Activated naive CD4-positive, alpha-beta T cell treated with Interleukin-2 at 50 U/mL for 16 hours (primary cell): ENCODE data around the gene C1orf198.

Experiments used
- DNase-seq: peaks from one replicate; pipeline ENCODE4 v3.0.0-alpha.2; 2020

C1orf198 gene, protein sequence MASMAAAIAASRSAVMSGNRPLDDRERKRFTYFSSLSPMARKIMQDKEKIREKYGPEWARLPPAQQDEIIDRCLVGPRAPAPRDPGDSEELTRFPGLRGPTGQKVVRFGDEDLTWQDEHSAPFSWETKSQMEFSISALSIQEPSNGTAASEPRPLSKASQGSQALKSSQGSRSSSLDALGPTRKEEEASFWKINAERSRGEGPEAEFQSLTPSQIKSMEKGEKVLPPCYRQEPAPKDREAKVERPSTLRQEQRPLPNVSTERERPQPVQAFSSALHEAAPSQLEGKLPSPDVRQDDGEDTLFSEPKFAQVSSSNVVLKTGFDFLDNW

DNA sequence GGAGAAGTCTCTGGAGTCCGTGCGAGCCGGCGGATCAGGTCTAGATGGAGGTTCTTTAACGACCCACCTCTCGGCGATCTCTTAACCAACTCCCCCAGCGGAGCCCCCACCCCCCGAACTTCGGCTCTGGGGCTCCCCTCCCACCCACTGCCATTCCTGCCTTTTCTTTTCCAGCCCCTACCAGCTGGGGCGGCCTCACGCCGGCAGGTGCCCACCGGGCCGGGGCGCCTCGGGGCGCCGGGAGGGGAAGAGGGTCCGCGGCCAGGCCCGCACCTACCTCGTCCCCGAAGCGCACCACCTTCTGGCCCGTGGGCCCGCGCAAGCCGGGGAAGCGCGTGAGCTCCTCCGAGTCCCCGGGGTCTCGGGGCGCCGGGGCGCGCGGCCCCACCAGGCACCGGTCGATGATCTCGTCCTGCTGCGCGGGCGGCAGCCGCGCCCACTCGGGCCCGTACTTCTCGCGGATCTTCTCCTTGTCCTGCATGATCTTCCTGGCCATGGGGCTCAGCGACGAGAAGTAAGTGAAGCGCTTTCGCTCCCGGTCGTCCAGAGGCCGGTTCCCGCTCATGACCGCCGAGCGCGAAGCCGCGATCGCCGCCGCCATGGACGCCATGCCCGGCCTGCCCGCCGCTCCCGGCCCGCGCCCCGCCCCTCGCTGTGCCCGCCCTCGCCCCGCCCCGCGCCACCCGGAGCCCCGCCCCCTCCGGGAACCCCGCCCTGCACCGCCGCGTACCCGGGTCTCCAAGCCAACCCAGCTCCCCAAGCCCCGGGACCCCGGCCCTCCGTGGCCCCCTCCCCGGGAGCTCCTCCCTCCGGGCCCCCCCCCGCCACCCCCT lies at the start of gene C1orf198:
C1orf198 (minus strand) TSS at position 619 of the 833 bp plus-strand sequence; CDS start at position 610, 9 bp downstream.
- peak; percentile 78 for DNase-seq

DNA sequence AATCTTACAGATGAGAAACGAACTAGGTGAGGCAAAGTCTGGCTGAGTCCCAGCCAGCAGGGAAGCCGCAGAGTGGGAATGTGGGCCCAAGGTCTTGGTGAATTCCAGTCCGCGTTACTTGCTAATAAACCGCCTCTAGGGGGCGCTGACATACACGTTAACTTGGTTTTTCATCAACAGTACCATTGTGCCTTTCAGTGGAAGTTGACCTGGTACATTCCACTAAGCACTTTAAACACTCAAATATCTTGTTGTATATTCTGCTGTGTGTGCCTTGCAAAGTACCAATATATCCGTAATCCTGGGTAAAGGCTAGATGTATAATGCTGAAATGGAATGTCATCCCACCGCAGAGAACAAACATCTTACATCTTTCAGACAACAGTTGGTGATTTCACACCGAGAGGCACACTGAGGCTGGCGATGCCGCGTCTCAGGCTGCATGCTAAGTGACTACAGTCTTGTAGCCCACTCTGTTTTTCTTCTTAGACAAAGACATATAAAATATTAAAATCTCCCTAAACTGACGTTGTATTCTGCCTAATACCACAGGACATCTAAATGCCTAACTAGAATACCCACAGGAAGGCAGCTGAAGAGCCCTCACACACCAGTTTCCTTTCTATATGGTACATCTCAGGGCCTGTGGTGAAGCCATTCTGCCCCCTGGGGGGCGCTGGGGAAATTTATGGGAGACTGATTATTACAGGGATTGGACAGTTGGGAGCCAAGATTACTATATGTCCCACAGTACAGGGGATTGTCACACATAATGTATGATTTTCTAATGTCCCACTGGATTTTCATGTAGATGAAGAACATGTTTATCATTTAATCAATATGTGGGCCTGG lies 49.2 kb upstream of the C1orf198 start:
- peak; percentile 69 for DNase-seq

DNA sequence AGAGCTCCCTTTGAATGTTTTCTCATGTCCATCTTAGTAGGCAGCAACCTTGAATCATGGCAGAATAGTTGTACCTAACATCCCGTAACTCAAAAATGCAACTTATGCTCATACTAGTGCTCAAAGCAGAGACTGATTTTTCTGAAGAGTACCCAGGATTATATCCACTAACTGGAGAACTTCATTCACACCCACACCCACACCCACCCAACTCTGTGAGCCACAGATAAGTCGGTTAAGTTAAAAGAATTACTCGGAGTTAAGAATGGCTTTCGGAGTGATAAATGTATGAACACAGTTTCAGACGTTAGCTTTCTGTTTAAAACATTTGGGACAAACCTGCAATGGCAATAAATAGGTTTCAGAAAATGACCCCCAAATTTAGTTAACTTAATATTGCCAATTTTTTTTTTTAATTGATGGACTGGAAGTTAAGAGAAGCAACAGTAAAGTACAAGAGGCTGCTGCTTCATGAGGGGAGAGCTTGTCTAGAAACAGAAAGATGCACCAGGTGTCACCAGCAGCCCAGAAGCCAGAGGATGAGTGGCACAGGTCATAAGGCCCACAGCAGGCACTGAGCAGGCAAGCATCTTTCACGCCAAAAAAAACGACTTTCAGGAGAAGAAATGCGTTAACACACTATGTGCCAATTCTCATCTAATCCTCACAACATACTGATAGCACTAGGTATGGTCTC lies 48.4 kb upstream of the C1orf198 start:
- DNase-seq: no peak

DNA sequence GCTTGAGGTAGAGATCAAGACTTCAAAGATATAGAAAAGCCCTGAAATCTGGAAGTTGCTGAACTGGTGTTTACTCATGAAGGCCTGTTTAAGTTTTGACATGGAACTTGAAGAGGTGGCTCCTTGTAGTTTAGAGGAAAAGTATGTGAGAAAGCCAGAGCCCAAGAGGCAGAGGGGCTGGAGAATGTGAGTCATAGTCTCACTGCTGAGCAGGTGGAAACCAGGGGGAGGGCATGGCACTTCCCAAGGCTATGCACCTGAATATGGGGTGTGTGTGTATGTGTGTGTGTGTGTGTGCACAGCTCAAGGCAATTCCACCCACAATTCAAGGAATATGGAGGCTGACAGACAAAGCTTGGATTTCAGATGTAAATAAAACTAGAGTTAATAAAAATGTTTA lies 46.8 kb upstream of the C1orf198 start:
- no peak for DNase-seq

DNA sequence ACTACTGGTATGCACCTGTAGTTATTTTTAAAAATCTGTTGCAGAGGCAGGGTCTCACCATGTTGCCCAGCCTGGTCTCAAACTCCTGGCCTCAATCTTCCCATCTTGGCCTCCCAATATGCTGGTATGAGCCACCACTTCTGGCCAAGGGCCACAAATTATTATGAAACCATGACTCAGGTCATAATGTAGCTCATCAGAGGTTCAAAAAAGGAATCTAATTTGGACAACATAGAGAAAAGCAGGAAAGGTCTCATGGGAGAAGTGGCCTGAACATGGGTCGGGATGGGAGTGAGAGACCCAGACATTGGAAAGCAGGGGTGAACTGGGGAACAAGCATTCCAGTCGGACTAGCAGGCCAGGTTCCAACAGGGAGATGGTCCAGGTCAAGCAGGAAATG lies 45.2 kb upstream of the C1orf198 start:
- DNase-seq: no peak

DNA sequence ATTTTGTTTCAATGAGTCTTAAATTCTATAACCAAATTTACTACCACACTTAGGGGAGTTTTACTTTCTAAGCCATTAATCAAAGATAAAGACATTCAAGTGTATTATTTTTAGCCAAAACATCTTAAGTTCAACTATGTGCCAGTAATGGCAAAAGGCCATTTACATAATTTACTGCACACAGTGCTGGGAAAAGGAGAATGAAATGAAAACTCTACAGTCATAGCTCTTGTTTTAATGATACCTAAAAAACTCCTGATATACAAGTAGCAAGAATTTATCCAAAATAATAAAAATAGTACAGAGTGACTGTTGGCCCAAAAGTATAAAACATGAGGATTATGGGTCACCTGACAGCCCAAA lies 42.4 kb upstream of the C1orf198 start:
- DNase-seq: no peak

DNA sequence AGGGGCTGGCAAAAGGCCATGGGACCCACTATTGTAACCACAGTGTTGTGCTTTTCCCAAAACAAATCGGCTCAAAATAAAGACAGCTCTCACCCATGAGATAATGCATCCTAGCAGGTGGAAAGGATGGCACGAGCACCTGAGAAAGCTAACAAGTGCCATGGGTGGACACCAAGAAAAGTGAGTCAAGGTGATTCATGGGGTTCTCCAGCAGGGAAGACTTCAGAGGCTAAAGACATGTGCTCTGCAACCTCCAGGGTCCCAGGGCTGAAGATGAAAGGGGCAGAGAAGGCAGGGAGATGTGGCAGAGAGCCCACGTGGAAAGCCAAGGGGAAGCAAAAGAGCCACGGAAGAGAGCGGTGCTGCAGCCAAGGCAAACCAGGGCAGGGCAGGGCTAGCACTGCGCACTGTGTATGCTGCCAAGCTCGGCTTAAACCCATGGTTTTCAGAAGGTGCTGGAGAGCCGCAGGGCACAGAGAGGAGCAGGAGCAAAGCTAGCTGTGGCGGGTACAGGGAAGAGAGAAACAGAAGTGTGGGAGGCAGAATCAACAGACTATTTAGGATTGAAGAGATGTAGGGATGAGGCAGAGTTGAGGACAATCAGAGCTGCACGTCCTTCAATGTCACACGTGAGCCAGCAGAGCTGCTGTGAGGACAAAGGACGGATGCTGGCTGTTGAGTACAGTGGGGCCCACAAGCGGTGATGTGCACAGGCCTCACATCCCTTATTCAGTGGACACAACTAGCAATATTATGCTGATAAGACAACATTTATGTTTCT lies 41.8 kb upstream of the C1orf198 start:
- no peak for DNase-seq

DNA sequence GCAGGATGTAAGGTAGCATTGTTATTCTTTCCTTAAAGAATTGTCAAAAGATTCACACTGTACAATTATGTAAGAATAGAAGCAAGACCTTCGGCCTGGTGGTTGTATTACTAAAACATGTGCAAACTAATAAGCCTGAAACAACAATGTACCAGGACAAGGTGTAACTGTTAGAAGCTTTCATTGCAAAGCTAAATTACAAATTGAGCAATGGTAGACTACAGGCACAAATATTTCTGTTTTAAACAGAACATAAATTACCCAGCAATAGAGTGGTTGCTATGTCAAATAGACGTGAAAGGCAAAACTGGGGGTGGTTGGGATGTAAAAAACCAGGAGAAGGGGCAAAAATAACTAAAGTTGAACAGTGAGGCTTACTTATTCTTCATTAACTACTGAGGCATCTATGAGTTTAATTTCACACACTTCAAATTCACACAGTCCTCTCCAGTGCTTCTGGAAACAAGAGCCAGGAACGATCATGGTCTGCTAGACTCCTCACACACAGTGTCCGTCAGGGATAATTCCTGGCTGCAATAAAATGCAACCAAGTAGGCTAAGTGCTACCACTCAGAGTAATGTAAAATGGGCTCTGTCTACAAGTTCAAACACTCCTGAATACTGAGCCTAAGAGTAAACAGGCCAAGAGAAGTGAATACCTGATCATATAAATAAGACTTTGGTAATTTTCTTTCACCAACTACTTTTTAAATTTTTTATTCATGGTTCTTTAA lies 39.3 kb upstream of the C1orf198 start:
- DNase-seq: no peak

DNA sequence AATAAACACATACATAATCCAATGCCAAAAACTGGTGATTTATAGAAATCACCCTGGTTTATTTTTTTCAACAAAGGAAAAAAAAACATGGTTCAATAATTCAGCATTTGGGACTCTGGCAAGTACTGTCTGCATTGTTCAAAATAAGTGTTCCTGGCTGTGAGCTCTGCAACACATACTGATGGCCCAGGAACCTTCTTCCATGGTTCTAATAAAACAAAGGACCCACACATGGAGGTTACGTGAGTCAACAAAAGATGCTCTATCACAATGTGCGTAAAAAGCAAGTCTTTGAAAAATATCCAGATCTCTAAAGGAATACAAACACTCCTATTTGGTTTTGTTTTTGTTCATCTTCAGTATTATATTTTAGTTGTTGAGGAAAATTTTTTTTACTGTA lies 37.9 kb upstream of the C1orf198 start:
- no peak for DNase-seq

DNA sequence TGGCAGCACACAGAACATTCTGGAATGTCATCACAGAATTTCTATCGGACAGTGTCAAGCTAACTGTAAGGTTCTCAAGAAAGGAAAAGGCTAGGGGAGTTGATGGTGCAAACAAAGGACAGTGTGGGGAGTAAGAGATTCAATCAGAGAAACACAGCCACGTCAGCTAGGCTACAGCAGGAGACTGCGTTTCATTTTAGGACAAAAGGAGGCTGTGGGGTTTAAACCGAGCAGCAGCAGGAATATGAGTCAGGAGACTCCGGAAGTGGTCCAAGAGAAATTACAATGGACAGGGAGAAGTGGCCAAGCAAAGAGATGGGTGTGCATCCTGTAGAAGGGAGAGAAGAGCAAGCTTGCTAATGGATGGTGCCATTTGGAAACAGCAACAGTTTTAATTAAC lies 37.4 kb upstream of the C1orf198 start:
- no peak for DNase-seq

DNA sequence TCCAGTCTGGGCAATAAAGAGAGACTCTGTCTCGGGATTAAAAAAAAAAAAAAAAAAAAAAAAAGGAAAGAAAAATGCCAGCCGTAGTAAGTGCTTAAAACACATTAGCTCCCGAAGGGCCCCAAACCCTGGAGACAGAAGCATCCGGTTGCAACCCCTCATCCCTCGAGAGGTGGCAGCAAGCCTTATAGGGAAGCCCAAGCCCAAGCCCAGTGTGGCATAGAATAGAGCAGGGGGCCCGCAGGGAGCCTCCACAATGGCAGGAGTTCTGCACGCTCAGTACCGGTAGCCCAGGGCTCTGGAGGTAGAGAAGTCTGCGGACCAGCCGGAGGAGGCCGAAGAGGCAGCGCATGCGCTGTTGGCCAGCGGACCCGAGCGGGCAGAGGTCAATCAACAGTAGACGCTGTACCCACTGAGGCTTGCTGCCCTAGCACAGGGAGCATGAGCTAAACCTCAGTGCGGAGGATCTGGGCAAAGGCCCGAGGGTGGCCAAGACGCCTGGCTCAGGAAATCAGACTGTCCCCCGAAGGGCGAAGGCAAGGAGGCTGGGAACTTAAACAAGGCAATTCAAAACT lies 34.1 kb upstream of the C1orf198 start:
- no peak for DNase-seq

DNA sequence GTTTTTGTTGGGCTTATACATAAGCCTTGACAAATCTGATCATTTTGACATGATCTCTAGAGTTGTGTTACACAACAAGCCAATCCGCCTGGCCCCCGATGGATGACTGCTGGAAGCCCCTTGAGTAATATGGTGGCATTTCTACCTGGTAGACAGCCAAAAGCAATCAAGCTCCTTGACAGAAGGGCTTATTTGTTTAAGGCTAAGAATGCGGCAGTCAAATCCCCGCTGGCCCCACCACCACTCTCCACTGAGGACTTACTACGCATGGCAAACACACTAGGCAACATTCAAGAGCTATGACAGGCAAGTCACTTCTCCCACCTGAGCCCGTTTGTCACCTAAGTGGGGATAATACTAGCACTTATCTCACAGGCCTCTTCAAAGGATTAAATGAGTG lies 33.4 kb upstream of the C1orf198 start:
- no peak for DNase-seq

DNA sequence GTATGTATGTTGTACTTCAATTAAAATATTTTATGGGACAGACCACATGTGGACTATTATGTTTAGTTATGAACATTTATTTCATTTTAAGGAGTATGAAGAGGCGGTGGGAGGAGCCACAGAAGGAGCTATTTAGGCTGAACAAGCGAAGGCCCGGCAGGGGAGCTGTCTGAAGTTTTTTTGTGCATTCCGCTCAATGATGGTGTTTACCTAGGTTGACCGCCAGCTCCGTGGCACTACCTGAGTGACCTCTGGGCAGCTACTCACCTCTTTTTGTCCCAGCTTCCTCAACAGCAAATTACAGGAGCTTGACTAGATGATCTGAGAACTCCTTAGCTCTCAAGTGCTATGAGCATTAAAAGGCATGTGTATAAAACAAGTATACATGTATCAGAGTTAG lies 32.7 kb upstream of the C1orf198 start:
- no peak for DNase-seq

DNA sequence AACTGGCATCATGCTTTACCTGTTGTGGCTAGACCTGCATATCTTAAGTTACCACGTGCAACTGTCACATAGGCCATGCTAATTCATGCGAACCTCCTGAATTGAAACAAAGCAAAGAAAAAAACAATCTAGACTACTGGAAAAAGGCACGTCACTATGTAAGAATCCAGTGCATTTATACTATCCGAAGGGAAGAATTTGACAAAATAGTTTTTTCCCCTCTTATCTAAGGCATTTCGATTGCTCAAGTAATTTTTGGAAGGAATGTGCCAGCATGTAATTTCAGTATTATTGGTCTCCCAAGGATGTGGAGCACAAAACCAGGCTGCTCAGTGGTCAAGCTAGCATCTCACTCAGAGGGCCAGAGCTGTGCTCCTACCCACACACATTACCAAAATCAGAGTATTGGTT lies 31.5 kb upstream of the C1orf198 start:
- no peak for DNase-seq

DNA sequence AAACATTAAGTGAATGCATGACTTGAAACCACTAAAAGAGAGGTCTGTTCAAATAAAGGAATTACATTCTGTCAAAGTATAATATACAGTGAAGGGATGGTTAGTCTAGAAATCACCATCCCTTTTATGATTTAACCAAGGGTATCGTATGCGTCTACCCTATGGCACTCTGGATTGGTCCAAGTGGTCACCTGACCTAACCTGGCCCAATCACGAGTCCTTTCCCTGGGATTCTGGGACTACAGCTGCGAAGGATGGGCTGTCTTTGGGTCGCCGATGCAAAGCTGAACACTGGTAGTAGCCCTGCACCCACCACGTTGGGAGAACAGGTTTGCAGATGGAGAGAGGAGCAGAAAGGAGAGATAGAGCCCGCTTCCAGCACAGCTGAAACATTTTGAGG lies 30.4 kb upstream of the C1orf198 start:
- no peak for DNase-seq

DNA sequence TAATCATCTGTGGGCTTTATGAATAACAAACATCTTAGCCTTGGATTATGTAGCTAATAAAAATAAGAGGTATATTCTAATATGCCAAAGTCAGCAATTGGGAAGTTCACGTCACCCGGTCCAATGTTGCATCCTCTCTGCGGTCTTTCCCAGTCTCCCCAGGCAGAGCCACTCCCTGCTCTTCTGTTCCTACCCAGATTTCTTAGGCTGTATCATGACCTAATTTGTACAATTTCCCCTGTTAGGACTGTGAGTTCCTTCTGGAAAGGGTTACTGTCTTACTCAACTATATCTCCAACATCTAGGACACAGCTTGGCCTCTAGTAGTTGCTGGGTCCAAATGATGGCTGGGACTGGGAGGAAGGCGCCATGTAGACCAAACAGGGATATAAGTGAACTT lies 29.8 kb upstream of the C1orf198 start:
- DNase-seq: no peak

DNA sequence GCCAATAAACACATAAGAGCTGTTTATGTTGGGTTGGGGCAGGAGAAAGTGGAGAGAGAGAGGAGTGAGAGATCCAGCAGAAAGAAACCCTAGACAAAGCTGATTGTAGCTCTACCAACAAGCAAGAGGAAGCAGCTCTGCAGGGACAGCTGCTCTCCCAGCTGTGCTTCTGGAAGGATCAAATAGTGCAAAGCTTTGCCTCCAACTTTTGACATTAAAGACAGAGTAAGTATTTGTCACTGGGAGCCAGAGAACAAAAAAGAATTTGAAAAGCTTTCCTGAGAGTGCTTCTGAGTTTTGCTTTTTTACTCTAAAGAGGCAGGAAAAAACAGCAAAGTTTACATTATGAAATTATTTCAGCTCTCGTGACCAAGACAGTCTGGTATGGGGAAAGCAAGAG lies 28.5 kb upstream of the C1orf198 start:
- no peak for DNase-seq

DNA sequence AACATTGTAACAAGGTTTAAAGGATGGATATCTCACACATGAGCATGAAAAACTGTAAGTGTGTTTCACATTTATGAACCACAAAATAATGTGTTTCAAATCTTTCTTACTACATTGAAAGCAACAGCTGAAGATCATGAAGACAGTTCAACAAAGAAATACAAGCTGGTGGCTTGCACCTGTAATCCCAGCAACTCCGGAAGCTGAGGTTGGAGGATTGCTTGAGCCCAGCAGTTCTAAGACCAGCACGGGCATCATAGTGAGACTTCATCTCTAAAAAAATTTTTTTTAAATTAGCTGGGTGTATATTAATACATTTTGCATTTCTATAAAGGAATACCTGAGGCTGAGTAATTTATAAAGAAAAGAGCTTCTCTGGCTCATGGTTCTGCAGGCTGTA lies 27.1 kb upstream of the C1orf198 start:
- no peak for DNase-seq

DNA sequence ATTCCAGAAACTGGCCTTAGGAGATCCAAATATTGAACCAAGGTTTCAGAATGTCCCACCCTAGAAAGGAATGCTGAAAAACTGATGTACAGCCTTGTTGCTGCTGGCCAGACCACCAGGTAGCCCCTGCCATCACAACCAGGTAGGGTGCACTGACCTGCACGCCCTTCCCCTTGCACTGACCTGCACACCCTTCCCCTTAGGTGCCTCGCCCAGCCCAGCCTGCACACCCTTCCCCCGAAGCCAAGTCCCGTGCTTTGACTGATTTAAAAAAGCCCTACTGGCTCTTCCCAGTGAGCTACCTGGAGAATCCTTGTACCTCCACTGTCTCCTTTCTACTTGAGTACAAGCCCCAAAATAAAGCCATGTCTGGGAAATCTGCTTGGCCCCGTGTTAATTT lies 26.3 kb upstream of the C1orf198 start:
- DNase-seq: no peak

DNA sequence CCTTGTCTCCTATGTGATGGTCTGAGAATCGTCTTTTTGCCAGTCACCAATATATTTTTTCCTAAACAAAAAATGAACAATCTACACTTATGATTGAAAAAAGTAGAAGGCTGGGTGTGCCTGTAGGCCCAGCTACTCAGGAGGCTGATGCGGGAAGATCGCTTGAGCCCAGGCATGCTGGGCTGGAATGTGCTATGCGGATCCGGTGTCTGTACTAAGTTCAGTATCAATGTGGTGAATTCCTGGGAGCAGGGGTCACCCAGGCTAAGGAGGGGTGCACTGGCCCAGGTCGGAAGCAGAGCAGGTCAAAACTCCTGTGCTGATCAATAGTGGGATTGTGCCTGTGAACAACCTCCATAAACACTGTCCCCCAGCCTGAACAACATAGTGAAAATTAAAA lies 25.7 kb upstream of the C1orf198 start:
- no peak for DNase-seq

DNA sequence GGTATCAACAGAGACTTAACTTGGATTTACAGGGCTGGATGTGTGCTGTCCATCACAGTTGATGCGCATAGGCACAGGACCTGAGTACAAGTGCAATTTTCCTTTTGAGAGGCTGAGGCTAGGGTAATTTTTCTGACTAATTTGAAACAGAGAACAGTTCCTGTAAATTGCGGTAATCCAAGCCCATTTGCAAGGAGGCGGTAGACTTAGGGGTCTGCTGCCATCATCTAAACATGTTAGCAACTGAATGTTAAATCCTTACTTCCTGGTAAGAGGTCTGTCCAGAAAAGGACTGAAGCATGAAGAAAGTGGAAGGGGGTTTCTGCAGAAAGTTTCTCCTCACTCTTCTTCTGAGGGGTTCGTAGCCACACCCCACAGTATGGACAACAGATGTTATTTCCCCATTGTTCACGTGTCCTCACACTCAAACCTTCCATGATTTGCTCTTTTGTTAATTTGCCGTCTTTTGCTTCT lies 23.7 kb upstream of the C1orf198 start:
- no peak for DNase-seq
